ENCODE results near the gene PRKCZ.

PRKCZ gene

DNA sequence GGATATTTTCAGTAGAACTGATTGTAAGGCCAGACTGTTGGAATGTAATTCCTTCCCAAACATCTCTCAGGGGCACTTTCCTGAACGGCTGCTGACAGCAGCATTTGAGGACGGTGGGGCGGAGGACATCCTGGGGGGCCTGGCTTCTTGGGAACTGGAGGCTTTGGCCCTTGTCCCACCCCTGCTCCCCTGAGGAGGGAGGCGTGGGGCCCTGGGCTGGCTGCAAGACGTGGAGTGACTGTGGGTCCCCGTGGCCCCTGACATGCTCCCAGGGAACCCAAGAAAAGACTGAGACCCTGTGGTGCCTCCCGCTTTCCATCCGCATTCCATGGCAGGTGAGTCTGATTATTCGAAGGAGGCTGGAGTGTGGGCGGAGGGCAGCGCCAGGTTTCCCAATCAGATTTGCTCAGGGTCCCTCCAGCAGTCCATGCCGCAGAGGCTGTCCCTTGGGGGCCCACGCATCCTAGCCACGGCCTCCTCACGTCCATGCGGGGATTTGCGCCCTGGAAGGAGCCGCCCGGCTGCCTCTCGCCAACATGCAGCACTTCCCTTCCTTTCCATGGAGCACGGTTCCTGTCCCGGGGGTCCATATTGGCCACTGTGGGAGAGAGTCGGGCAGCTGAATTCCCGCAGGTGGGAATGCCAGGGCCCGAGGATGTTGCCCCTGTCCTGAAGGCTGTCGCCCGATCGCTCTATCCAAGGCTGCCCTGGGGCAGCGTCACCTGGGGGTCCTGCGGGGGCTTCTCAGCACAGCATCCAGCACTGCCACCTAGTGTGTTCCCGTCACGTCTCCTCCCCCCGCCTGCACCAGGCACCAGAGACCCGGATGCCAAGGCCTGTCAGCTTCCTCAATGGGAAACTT is 75.4 kb downstream of the PRKCZ start:
- H3K27me3 ChIP-seq (ENCODE audit: control insufficient read depth, insufficient read depth, low read length) = no peaks in the 10 kb centered on the region
- H3K27ac ChIP-seq (ENCODE audit: low read depth, low read length) = peak overlapping the region; percentile 27
- peaks cover 2% of the 10 kb centered on the region; the same call in 1 of the 2 replicates for H3K4me1 ChIP-seq (ENCODE audit: control insufficient read depth, insufficient read depth, low read length)
- no peak overlapping the region for H3K9ac ChIP-seq (ENCODE audit: low read depth, low read length)
- no peaks in the 10 kb centered on the region for H3K36me3 ChIP-seq (ENCODE audit: control insufficient read depth, insufficient read depth, low read length)
- H3K4me3 ChIP-seq (ENCODE audit: low read depth, low read length) = no peak overlapping the region
- no peaks in the 10 kb centered on the region for H3K9me3 ChIP-seq (ENCODE audit: control insufficient read depth, insufficient read depth, low read length)

DNA sequence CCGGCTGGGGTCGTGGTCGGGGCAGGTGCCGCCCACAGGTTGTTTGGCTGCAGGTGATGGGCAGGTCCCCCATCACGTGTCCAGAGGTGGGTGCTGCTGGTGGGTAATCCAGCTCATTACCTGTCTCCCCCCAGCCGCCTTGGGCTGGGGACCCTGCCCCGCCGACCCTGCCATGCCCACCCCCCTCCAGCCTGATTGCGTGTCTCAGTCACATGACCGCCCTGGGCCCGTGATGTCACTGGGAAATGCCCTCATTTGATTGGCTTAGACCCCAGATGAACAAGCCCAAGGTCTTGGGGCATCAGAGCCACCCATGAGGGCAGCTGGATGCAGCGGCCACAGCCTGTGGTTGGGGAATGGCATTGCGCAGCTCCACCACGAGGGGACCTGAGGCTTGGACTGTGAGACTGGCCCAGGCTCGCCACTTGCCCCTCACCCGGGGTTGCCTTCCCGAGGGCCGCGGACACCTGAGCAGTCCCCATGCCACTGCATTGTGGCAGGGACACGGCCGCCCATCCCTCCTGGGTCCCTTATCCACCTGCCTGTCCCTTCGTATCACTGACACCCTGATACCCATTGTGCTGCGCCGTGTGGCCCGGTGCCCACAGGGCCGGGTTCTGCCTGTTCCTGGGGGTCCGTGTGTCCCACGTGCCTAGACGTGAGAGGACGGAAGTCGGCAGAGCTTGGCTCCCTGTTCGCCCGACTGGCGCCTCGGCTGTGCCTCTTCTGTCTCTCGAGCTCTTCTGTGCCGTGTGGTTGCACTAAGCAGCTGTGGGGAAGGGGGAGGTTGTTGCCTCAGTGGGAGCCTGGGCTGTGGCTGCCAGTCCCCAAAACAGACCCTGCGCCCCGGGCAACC is 76.3 kb downstream of the PRKCZ start:
- no peaks in the 10 kb centered on the region for H3K9me3 ChIP-seq (ENCODE audit: control insufficient read depth, insufficient read depth, low read length)
- no peak overlapping the region for H3K4me3 ChIP-seq (ENCODE audit: low read depth, low read length)
- H3K9ac ChIP-seq (ENCODE audit: low read depth, low read length) = no peak overlapping the region
- H3K27me3 ChIP-seq (ENCODE audit: control insufficient read depth, insufficient read depth, low read length) = no peaks in the 10 kb centered on the region
- no peak overlapping the region for H3K27ac ChIP-seq (ENCODE audit: low read depth, low read length)
- peaks cover 7% of the 10 kb centered on the region; the same call in 1 of the 2 replicates for H3K4me1 ChIP-seq (ENCODE audit: control insufficient read depth, insufficient read depth, low read length)
- no peaks in the 10 kb centered on the region for H3K36me3 ChIP-seq (ENCODE audit: control insufficient read depth, insufficient read depth, low read length)

DNA sequence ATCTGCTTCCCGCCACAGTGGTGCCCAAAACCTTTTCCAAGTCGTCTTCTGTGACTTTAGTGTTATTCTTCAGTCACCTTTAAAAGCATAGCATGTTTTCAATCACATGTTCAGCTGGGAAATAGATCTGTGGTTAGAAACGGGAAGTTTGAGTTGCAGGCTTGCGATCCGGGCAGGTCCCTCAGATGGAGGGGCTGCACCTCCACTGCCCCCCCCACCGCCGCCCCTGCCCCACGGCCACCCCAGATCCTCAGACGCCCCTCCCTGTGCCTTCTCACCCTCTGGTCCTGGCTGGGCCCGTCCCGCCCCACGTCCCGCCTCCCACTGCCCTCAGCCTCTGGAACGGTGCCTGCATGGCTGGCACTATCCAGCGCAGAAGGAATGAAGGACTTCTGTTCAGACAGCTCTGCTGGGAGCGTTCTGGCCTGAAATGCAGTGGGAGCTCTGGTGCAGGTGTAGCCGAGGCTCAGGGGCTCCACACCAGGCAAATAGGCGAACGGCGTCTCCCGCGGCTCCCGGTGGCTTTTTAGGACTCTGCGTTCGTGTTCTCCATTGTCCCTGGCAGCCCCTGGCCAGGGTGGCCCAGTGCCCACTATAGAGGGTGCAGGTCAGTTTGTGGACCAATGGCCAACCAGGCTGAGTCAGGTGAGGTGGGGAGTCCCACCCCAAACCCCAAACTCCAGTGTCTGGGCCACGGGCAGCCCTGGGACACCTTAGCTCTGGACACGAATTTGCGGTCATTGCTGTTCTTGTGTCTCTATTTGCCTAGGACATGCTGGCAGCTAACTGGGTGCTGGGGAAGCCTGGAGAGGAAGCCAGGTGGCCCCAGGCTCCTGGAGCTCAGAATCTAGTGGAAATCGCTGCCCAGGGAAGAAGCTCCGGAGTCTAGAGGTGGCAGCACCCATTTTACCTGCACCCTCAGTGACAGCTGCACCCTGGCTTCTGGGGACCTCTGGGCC is 77.3 kb downstream of the PRKCZ start:
- Histone ChIP-seq H3K27me3 (ENCODE audit: control insufficient read depth, insufficient read depth, low read length) (no peaks in the 10 kb centered on the region), H3K27ac (ENCODE audit: low read depth, low read length) (no peak overlapping the region), H3K4me1 (ENCODE audit: control insufficient read depth, insufficient read depth, low read length) (peaks cover 8% of the 10 kb centered on the region; the same call in 1 of the 2 replicates), H3K4me3 (ENCODE audit: low read depth, low read length) (no peak overlapping the region), H3K9ac (ENCODE audit: low read depth, low read length) (no peak overlapping the region), H3K36me3 (ENCODE audit: control insufficient read depth, insufficient read depth, low read length) (no peaks in the 10 kb centered on the region), H3K9me3 (ENCODE audit: control insufficient read depth, insufficient read depth, low read length) (no peaks in the 10 kb centered on the region)

DNA sequence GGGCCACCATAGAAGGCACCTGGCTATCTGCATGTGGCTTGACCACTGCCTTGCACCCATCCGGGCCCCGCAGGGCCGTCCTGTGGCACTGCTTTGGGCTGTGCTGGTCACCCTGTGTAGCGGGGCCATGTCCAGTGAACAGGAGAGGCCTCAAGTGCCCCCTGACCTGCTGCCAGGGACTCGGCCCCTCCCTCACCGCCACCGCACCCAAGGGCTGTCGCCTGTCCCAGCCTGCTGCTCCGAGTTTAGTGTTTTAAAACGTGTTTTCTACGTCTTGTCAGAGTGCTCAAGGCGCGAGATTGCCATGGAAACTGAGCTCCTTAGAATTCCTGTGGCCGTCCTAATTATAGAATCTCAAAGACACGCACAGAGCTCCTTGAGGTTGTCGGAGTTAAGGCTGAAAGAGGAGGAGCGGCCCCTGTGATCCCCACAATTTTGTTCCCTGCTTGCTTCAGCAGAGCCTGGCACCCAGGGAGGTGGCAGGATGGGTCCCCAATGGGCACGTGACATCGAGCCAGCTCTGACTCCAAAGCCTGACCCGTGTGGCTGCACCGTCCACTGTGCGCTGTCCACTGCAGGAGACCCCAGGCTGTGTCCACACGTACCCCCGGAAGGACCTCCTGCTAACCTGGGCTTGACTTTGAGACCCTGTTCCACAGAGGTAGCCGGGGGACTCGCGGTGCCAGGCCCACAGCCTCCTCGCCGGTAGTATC is 78.1 kb downstream of the PRKCZ start:
- Histone ChIP-seq H3K4me1 (ENCODE audit: control insufficient read depth, insufficient read depth, low read length) (peaks cover 14% of the 10 kb centered on the region; the same call in 1 of the 2 replicates), H3K9me3 (ENCODE audit: control insufficient read depth, insufficient read depth, low read length) (no peaks in the 10 kb centered on the region), H3K27ac (ENCODE audit: low read depth, low read length) (no peak overlapping the region), H3K27me3 (ENCODE audit: control insufficient read depth, insufficient read depth, low read length) (no peaks in the 10 kb centered on the region), H3K9ac (ENCODE audit: low read depth, low read length) (no peak overlapping the region), H3K4me3 (ENCODE audit: low read depth, low read length) (no peak overlapping the region), H3K36me3 (ENCODE audit: control insufficient read depth, insufficient read depth, low read length) (no peaks in the 10 kb centered on the region)

DNA sequence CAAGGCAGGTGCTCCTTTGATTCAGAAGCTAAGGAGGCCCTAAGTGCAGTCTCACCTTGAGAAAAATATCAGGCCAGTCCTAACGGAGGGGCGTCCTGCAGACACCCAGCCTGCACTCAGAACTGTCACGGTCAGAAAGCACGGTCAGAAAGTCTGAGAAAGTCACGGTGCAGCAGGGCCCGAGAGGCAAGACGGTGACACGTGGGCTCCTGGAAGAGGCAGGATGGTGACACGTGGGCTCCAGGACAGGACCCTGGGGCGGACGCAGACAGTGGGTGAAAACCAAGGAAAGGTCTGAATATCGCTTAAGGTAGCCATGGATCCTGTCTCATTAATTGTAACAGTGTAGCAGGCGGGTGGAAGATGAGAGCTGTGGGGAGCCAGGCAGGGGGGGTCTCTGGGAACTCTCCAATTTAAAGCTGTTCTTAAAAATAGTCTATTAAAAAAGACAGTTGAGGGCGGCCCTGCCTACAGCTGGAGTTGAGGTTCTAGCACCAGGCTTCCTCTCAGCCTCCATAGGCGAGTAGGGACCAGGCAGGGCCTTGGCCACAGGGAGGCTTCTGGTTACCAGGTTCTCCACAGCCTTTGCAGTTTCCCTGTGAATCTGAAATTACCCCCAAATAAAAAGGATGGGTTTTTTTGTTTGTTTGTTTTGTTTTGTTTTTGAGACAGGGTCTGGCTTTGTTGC is 79.2 kb downstream of the PRKCZ start:
- H3K9me3 ChIP-seq (ENCODE audit: control insufficient read depth, insufficient read depth, low read length) = no peaks in the 10 kb centered on the region
- no peak overlapping the region for H3K9ac ChIP-seq (ENCODE audit: low read depth, low read length)
- peaks cover 17% of the 10 kb centered on the region; the same call in 1 of the 2 replicates for H3K4me1 ChIP-seq (ENCODE audit: control insufficient read depth, insufficient read depth, low read length)
- no peaks in the 10 kb centered on the region for H3K27me3 ChIP-seq (ENCODE audit: control insufficient read depth, insufficient read depth, low read length)
- H3K36me3 ChIP-seq (ENCODE audit: control insufficient read depth, insufficient read depth, low read length) = no peaks in the 10 kb centered on the region
- H3K4me3 ChIP-seq (ENCODE audit: low read depth, low read length) = no peak overlapping the region
- H3K27ac ChIP-seq (ENCODE audit: low read depth, low read length) = no peak overlapping the region

DNA sequence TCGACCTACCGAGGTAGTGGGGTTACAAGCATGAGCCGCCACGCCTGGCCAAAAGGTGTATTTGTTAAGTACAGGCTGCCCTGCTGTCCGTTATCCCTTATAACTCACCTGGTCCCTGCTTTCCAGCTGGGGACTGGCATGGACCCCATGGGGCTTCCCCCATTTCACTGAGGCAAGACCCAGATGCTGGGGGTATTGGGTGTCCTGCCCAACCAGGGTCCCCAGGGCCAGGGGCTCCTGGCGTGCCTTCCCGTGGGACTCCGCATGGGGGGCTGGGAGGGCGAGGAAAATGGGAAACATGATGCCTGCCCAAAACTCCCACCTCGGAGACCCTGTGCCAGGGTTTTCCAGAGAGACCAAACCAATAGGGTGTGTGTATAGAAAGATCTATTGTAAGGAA is 79.9 kb downstream of the PRKCZ start:
- no peaks in the 10 kb centered on the region for H3K27me3 ChIP-seq (ENCODE audit: control insufficient read depth, insufficient read depth, low read length)
- no peak overlapping the region for H3K27ac ChIP-seq (ENCODE audit: low read depth, low read length)
- no peak overlapping the region for H3K9ac ChIP-seq (ENCODE audit: low read depth, low read length)
- no peak overlapping the region for H3K4me3 ChIP-seq (ENCODE audit: low read depth, low read length)
- peaks cover 17% of the 10 kb centered on the region; the same call in 1 of the 2 replicates for H3K4me1 ChIP-seq (ENCODE audit: control insufficient read depth, insufficient read depth, low read length)
- no peaks in the 10 kb centered on the region for H3K36me3 ChIP-seq (ENCODE audit: control insufficient read depth, insufficient read depth, low read length)
- H3K9me3 ChIP-seq (ENCODE audit: control insufficient read depth, insufficient read depth, low read length) = no peaks in the 10 kb centered on the region

DNA sequence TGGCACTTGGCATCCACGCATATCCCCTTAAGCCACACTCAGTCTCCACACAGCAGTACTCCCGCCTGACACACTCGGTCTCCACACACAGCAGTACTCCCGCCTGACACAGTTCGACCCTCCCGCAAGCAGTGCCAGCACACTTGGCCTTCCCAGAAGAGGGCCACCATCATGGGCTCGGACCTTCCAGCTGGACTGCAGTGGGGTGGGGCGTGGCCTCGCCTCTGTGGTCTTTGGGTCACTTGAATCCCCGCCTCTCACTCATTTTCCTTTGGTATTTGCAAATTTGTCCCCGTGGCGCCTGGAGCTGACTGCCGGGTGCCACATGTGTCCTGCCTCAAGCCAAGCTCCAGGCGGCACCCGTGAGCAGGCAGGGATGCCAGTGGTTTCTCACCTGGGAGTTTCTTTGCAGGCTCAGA is 80.7 kb downstream of the PRKCZ start:
- Histone ChIP-seq H3K27me3 (ENCODE audit: control insufficient read depth, insufficient read depth, low read length) (no peaks in the 10 kb centered on the region), H3K27ac (ENCODE audit: low read depth, low read length) (no peak overlapping the region), H3K4me1 (ENCODE audit: control insufficient read depth, insufficient read depth, low read length) (peaks cover 15% of the 10 kb centered on the region; the same call in 1 of the 2 replicates), H3K36me3 (ENCODE audit: control insufficient read depth, insufficient read depth, low read length) (no peaks in the 10 kb centered on the region), H3K9ac (ENCODE audit: low read depth, low read length) (no peak overlapping the region), H3K4me3 (ENCODE audit: low read depth, low read length) (no peak overlapping the region), H3K9me3 (ENCODE audit: control insufficient read depth, insufficient read depth, low read length) (no peaks in the 10 kb centered on the region)

DNA sequence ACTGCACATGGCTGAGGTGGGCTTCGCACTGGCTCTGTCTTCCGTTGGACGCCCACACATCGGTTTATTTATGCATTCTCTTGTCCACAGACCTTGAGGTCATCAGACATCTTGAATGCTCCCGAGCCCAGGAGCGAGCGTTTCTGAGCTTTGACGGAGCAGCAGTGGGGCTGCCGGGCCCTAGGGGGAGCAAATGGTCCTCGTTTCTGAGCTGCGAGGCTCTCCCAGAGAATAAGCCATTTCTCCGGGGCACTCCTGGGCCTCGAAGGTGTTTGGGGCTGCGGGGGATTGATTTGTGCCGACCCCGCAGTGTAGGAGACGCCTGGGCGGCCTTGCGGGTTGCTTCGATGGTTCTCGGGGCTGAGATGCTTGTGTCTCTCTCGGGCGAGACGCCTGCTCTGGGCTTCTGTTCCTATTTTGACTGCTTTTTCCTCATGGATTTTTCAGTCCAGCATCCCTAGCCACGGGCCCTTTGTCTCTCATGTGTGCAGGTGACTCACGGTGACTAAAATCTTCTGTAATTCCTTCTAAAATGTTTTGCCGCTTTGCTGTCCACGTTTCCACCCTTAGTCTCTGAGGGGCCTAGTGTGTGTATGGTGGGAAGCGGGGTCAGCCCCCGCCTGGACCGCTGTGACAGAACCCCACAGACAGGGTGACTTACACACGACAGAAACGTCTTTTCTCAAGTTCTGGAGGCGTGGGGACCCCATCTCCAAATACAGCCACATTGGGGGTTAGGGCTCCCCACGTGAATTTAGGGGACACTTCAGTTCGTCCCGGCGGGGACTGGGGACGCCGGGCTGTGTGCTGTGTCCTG is 82.2 kb downstream of the PRKCZ start:
- H3K4me3 ChIP-seq (ENCODE audit: low read depth, low read length) = peak overlapping the region; percentile 58
- 0 out of 2 replicates have a peak, but pooled peaks cover 7% of the 10 kb centered on the region for H3K36me3 ChIP-seq (ENCODE audit: control insufficient read depth, insufficient read depth, low read length)
- no peaks in the 10 kb centered on the region for H3K9me3 ChIP-seq (ENCODE audit: control insufficient read depth, insufficient read depth, low read length)
- H3K27ac ChIP-seq (ENCODE audit: low read depth, low read length) = peak overlapping the region; percentile 66
- H3K27me3 ChIP-seq (ENCODE audit: control insufficient read depth, insufficient read depth, low read length) = no peaks in the 10 kb centered on the region
- peaks cover 15% of the 10 kb centered on the region; the same call in 1 of the 2 replicates for H3K4me1 ChIP-seq (ENCODE audit: control insufficient read depth, insufficient read depth, low read length)
- H3K9ac ChIP-seq (ENCODE audit: low read depth, low read length) = 0 out of 2 replicates have a peak overlapping the region, but pooled peaks have one; percentile 11
